NCI-H524 (cell line): ENCODE data around the gene DENND1B.

ENCODE experiments used
- DNase-seq, 2 experiments: peaks; one replicate each; lab custom pipeline; 2025; lab: John Stamatoyannopoulos, UW

The DENND1B gene

DNA sequence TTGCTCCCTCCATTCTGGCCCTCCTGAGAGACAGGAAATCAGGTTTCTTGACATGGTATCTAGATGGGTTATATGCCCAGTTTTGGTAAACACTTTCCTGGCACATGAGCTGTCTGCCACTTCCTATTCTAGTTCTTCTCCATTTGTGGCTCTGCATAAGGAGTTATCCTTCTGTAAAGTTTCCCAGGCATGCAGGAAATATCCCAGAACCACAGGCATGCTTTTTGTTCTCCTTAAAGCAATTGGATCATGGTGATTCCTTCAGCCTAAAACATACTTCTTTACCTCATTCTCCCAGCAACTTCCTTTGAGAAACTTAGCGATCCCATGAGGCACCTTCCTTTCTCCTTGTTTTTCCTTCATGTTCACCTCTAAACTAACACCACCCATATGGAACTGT, 307.4 kb downstream of the DENND1B start:
- no peak for DNase-seq

DNA sequence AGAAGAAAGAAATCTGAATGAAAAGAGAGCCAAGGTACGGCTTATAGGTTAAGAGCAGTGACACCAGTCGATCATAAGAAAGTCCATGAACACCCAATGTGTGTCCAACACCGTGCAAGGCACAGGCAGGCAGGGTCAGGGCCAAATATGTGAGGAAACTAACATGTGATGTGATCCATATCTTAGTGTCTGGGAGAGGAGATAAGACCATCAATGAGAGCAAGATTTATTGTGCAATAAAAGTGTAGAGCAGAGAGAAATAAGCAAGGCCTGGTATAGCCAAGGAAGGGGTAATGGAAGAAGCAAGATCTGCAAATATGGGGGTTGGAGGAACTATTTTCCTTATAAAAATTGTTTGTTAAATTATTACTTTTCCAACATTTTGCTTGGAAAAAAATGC, 308.5 kb downstream of the DENND1B start:
- no peak for DNase-seq

DNA sequence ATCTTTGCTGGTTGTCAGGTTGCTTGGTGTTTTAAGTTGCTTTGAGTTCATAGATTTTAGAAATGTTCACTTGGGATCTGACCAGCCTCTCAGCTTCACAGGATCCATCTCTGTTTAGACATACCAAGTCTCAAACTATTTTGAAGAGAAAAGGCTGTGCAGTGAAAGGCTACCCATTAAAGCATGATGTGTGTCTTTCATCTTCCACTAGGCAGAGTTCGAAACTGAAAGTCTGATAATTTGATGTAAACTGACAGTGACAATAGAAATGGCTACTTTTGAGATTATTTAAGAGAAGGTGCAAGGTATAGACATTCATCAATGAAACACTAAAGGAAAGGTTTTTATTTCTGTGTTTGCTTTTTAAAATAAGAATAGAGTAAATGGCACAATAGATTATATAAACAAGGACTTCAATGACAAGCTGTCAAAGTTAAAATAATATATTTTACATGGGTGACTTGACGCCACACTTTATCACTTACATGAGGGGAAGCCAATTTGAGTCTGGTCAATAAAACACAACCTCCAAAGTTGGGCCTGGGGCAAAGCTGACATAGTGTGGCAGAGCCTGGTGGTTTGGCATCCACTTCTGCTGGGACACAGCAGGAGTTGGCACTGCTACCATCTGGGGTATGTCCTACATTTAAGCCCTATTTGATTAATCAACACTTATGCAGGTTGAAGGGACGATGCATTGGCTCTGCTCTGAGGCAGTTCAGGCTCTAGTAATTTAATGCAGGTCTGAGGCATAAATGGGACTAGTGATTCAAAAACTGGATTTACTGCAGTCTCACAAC, 309.6 kb downstream of the DENND1B start:
- DNase-seq: no peak

DNA sequence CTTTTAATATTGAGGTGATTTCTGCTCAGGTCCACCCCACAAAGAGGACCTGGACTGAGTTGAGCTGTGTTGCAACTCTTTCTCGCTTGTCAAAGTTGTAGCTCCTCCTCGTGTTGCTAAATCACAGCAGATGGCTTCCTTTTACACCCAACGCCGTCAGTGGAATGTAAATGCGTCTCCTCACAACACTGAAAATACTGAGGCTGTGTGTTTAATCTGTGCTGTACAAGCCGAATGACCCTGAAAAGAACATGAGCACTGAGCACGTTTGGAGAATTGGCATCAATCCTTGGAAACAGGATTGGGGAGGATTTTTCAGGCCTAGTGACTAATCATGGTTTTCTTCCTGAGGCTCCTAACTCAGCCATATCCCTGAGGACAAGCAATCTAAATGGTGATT, 311.2 kb downstream of the DENND1B start:
- no peak for DNase-seq

DNA sequence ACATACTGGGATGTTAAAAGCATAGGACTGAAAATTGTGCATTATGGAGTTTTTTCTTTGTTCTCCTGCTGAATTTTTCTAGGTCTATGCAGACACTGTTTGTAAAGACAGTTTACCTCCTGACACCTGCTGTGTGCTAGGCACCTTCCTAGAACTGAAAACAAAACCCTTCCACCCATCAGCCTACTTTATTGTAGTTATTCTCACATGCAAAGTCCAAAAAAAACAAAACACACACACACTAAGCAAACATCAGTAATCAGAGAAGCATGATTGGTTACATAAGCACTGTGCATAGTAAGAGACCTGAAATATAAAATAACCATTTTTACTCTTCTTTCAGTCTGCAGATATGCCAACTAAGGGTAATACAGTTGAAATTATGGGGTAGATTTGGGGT, 312.1 kb downstream of the DENND1B start:
- no peak for DNase-seq

DNA sequence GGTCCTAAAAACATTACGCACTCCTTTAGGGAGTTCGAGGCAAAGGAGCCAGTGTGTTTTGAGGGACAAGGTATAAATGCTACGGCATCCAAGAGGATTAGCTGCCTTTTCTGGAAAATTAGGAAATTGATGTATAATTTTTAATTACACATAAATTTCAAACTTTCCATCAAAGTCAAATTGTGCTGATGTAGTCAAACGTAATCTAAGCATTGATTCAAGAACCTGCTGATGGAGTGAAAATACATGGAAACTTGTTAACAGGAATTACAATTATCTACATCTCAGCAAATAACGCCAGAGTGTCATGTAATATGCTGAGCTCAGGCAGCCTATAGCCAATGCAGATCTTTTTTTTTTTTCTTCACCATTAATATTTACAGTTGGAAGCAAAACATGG, 312.7 kb downstream of the DENND1B start:
- no peak for DNase-seq
